Activated CD4-positive, alpha-beta T cell treated with anti-CD3 and anti-CD28 coated beads, Interleukin-2, Interleukin-4, amounts not matched to agents 100 ng/mL and 50 ng/mL, durations not matched to agents 16 hours and 8 hours (primary cell): ENCODE data around the gene PLA2G6.

ENCODE experiments used
- DNase-seq: peaks from one replicate; pipeline ENCODE4 v3.0.0-alpha.2; 2020; ENCODE audit warnings: low spot score

The PLA2G6 gene

GRCh38 chr22:38181453-38182200 lies at the start of gene PLA2G6:
PLA2G6 (minus strand) TSS chr22:38181830; CDS start chr22:38169426, 12,404 bp downstream.
- DNase-seq: peak; percentile 99

DNA sequence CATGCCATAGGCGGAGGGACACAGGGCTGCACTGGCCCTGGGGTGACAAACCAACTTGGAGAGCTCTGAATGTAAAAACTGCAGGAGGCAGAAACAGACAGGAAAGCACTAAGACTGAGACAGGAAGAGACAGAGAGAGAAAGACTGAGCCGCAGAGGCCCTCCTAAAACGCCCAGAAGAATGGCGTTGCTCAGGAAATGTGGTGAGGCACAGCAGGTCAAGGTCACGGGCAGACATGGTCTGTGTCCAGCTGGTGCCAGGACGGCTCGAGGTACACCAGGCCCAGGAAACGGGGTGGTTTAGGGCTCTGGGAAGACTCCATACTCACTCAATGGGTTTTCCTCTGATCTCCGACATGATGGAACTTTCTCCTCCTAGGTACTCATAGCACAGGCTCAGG lies 49.3 kb upstream of the PLA2G6 start:
- DNase-seq: no peak

DNA sequence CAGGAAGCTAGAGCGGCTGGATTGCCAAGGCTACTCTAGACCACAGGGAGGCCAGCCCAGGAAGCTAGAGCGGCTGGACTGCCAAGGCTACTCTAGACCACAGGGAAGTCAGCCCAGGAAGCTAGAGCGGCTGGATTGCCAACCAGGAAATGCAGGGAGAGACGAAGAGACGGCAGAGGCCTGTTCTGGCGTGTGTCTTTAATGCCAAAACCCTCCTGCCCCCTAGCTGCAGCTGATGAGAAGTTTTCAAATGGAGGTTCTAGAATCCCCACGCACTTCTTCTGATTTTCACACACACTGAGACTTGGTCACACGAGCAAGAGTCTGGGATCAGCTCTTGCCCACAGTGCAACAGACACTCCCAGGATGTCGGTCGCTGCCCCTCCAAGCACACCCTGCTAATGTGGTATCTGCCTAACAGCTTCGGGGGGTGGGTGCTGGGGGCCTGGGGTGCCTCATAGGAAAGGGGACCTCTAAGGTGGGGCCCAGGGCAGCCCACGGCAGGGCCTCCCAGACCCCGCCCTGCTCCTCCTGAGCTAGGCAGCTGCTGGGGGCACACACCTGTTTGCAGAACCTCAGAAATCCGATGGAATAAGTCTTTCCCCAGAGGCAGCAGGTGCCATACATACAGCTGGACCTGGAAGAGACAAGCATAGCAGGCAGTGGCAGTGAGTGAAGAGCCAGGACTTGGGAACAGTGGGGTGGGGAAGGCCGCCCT lies 48.6 kb upstream of the PLA2G6 start:
- DNase-seq: peak; percentile 35

DNA sequence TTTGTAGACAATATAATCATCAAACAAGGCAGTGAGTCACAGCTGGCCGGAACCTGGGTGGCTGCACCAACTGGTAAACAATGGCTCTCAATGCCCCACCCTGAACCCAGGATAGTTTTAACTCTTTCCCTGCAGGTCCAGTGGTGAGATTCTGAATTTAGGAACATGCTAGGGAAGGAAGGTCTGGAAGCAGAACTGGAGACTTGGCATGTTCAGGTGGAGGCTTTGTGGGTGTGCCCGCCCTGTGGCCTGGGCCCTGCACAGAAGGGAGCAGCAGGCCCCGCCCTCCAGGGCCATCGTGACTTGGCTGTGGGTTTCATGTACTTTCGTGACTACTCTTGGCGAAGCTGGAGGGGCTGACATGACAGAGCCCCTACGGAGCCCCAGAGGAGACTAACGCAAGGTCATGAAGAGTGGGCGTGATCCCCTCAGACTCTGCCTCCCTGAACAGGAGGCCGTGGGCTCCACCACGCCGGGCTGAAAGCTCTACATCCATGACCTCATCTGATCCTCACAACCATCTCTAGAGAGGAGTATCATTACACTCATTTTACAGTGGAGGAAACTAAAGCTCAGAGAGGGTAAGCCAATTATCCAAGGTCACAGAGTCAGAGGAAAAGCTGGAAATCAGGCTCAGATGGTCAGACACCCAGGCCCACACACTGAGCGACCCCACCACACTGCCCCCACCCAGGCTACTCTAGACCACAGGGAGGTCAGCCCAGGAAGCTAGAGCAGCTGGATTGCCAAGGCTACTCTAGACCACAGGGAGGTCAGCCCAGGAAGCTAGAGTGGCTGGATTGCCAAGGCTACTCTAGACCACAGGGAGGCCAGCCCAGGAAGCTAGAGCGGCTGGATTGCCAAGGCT lies 47.5 kb upstream of the PLA2G6 start:
- DNase-seq: no peak

DNA sequence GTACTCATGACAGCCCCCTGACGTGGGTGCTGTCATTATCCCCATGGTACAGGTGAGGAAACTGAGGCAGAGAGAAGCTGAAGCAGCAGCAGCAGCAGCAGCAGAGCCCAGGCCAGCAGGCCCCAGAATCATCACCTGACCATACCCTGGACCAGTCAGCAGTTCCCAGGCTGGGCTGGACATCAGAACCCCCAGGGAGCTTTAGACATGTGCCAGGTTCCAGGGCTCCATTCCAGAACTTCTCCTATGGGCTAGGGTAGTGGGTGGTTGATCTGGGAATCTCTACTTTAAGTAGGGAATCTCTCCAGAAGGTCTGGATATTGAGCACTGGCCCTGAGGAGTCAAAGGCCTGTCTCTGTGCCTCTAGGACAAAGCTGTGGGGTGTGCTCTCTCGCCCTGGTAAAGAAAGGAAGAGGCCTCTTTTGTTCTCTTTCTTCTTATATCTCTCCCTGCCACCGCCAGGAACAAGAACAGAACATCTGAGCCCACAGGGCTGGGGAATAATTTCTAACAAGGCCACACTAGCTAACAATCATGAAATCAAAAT lies 46.8 kb upstream of the PLA2G6 start:
- DNase-seq: no peak

DNA sequence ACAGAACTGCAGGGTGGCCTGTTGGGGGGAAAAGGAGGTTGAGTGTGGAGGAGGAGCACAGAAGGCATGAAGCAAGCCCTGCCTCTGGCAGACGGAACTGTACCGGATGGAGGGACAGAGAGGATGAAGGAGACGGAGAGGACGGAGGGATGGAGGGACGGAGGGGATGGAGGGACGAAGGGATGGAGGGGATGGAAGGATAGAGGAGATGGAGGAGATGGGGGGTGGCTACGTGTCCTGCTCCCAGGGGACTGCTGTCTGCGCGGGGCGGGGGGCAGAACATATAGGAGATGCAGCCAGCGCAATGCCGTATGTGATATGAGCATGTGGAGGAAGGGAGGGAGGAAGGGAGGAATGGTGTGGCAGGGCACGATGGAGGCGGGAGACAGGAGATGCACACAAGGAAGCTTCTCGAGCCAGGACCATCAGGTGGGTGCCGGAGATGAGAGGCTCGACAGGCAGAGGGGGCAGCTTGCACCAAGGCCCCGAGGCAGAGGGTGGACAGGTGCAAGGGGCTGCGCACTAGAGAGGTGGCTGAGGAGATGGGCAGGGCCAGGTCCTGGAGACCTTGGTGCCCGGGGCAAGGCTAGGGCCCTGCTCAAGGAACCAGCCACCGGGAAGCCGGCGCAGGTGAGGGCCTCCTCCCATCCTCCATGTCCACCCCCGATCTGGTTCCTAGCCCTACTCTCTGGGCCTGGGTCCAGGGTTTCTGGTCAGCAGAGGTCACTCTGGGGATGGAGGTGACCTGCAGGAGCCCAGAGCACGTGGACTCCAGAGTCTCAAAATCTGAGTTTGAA lies 45.4 kb upstream of the PLA2G6 start:
- DNase-seq: no peak

- no peak for DNase-seq
These were observed 41.8 kb upstream of the PLA2G6 start for GRCh38 chr22:38223289-38223960.

DNA sequence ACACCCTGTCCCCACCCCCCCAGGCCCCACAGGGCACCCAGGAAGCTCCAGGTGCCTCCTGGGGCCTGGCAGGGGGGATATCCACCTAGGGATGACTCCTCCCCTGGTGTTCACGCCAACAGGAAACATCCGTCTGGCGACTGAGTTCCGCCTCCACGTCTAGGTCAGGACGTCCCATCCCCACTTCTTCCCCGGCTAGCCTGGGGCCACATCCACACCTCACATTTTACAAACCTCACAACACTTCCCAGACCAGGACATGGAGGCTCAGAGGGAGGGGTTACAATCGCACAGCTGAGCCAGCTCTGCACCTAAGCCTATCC lies 41.1 kb upstream of the PLA2G6 start:
- DNase-seq: no peak

GRCh38 chr22:38221908-38222796 lies 40.5 kb upstream of the PLA2G6 start:
- no peak for DNase-seq

DNA sequence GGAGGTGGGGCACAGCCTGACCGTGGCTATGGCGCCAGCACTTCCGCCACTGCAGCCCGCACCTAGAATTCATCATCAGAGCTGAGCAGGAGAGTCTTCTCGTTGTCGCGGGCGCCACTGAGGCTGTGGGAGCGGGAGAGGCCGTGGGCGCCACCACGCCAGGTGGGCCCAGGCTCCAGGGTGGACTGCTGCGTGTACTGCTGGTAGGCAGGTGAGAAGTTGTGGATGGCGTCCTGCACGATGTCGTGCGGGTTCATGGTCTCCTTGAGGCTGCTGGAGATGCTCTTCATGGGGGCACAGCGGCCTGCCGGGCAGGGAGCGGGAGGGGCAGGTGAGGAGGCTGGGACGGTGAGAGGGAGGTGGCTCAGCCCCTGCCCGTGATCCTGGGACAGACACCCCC lies 39.8 kb upstream of the PLA2G6 start:
- no peak for DNase-seq

GRCh38 chr22:38220653-38221386 lies 39.2 kb upstream of the PLA2G6 start:
- no peak for DNase-seq

- no peak for DNase-seq
These were observed 38.5 kb upstream of the PLA2G6 start for GRCh38 chr22:38220163-38220562.

DNA sequence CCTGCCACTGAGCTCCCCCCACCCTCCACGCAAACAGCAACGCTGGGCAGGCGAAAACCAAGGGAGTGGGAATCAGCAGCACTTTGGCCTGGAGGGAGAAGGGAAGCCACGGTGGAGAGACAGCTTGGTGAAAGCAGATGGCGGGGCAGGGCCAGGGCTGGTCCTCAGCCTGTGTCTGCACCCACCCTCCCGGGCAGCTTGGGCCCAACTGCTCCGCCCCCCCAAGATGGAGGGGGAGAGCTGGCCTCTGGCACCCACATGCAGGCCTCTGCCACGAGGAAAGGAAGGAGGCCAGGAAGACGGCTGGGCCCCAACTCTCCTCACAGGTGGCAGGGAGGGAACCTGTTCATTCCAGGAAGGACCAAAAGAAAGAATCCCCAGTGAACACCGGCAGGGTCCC lies 38.0 kb upstream of the PLA2G6 start:
- DNase-seq: no peak

DNA sequence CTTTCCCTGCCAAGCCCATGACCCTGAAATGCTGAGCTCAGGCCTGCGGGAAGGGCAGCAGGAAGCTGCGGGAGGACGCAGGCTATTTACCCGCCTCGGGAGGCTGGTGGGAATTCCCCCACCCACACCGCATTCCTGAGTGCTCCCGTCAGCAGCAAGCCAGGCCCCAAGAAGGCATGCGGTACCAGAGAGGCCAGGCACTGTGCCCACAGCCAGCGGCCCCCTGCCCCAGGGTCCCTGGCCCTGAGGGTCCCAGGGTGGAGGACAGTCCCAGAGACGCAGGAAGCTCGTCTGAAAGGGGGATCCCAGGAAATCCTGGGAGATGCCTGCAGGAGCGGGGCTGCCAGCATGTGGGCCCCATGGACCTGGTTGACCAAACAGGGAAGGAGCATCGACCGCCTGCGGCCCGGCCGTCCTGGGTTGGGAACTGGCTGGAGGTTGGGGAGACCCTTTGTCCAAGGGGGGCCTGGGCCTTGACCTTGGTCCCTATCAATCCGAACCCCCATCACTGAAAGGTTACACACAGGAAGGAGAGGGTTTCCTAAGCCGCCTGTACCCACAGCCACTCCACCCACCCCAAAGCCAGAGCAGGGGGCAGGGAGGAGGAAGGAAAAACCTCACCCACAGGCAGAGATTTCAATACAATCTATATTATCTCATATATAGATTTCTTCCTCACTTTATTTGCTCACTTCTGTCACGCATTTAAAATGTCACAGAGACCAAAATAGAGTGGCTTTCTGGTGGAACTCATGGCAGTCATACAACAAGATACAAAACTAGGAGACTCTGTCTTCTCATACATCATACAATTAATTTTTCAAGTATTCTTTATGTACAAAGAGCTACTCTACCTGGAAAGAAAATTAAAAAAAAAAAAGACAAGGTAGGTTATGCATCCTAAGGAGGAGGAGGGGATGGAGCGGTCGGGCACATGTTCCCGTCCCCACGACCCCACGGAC lies 37.3 kb upstream of the PLA2G6 start:
- peak; percentile 59 for DNase-seq

DNA sequence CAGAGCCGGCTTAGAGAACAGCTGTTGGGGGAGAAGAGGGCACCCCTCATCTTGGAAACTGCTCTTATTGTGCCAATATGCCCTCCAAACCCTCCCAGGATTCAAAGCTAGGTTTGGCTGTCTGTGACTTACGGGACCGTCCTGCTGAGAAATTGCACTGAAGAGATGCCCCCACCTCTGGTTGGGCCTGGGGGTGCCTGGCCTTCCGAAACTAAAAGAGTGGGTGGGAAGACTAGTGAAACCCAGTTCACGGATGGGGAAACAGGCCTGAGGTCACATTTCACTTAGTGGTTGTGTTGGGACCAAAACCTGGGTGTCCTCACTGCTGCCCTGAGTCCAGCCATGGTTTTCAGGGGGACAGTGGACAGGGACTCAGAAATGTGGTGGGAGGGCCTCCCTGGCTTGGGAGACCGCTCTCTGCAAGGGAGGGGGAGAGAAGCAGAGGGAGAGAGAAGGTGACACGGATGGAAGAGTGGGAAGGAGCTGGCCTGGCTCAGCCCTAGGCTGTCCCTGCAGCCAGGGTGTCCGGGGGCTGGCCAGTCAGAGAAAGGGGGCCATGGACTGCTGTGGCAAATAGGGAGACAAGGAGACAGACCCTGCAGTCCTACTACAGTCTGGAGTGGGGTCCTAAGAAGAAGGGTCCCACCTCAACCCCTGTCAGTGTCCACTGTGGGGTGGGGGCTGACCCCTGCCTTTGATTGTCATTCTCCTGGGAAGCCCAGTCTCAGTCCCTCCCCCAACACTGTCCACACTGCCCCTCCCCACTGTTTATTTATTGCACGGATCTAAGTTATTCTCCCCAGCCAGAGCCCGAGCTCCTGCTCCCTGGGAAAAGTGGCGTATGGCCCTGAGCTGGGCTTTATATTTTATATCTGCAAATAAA lies 33.8 kb upstream of the PLA2G6 start:
- DNase-seq: no peak

GRCh38 chr22:38214302-38215056 lies 32.8 kb upstream of the PLA2G6 start:
- peak; percentile 65 for DNase-seq

DNA sequence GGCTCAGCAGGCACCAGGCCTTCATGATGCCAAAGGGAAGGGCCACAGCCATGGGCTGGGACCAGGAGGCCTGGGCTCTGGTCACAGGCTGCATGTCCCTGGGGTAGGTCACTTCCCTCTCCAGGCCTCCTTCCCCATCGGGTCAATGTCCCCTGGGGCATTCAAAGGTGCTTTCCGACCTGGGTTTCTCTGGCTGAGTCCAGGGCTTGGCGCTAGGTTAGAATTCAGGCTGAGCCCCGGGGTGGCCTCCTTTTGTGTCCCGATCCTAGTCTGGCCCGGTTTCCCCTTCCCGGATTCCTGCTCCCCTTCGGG lies 32.3 kb upstream of the PLA2G6 start:
- no peak for DNase-seq
